HUES6 (cell line): ENCODE data around the gene RHBDL1.

Source experiments
- H3K27ac ChIP-seq: 2 replicates; pipeline ENCODE4 v1.7.0; 2013; ENCODE audit warnings: low read depth, mild to moderate bottlenecking, low read length, inconsistent platforms
- H3K27me3 ChIP-seq: 2 replicates; pipeline ENCODE4 v1.6.1; 2013; ENCODE audit warnings: low read length; ENCODE audit not compliant: control insufficient read depth, insufficient read depth
- H3K36me3 ChIP-seq: 2 replicates; pipeline ENCODE4 v1.6.1; 2013; ENCODE audit warnings: low read length; ENCODE audit not compliant: control insufficient read depth, insufficient read depth
- H3K4me1 ChIP-seq: 2 replicates; pipeline ENCODE4 v1.6.1; 2013; ENCODE audit warnings: low read length; ENCODE audit not compliant: control insufficient read depth, insufficient read depth
- H3K4me3 ChIP-seq: 2 replicates; pipeline ENCODE4 v1.5.1; 2013; ENCODE audit warnings: low read depth, low read length
- H3K9ac ChIP-seq: one replicate; pipeline ENCODE4 v1.6.1; 2013; ENCODE audit warnings: mild to moderate bottlenecking, low read length
- H3K9me3 ChIP-seq: 2 replicates; pipeline ENCODE4 v1.6.1; 2013; ENCODE audit warnings: low read depth, low read length; ENCODE audit not compliant: control insufficient read depth, insufficient read depth

The RHBDL1 gene

GRCh38 chr16:694187-694862 lies 18.9 kb downstream of the RHBDL1 start:
- H3K9ac ChIP-seq: no peak overlapping the region

DNA sequence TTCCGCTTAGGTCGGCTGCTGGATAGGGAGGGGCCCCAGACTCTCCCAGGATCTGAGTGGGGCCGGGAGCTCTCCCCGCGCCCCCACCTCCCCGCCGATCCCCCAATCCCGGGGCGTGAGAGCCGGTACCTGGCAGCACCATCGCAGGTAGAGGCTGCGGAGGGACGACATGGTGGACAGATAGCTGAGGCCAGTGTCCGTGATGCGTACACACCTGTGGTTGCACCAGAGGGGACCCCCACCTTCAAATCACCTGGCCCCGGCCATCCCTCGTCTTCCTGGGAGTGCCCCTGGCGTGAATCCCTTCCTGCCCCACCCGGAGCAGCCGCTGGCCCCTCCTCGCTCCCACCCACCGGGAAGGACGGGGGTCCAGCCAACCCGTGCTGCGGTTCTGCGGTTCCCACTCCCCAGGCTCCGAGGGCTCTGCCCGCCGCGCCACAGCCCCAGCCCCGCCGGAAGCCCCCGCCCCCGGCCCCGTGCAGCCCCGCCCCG lies 19.4 kb downstream of the RHBDL1 start:
- Histone ChIP-seq H3K4me1 (peaks cover 6% of the 10 kb centered on the region; the same call in 1 of the 2 replicates), H3K4me3 (peak overlapping the region; percentile 56), H3K27me3 (peaks cover 90% of the 10 kb centered on the region), H3K9me3 (no peaks in the 10 kb centered on the region), H3K27ac (no peak overlapping the region), H3K9ac (no peak overlapping the region), H3K36me3 (no peaks in the 10 kb centered on the region)

More at GRCh38 chr16:694187-694862, 18.9 kb downstream of the RHBDL1 start:
- Histone ChIP-seq H3K27me3 (peaks cover 84% of the 10 kb centered on the region), H3K9me3 (no peaks in the 10 kb centered on the region), H3K4me3 (peak overlapping the region; percentile 56), H3K4me1 (peaks cover 10% of the 10 kb centered on the region), H3K27ac (no peak overlapping the region), H3K36me3 (no peaks in the 10 kb centered on the region)

DNA sequence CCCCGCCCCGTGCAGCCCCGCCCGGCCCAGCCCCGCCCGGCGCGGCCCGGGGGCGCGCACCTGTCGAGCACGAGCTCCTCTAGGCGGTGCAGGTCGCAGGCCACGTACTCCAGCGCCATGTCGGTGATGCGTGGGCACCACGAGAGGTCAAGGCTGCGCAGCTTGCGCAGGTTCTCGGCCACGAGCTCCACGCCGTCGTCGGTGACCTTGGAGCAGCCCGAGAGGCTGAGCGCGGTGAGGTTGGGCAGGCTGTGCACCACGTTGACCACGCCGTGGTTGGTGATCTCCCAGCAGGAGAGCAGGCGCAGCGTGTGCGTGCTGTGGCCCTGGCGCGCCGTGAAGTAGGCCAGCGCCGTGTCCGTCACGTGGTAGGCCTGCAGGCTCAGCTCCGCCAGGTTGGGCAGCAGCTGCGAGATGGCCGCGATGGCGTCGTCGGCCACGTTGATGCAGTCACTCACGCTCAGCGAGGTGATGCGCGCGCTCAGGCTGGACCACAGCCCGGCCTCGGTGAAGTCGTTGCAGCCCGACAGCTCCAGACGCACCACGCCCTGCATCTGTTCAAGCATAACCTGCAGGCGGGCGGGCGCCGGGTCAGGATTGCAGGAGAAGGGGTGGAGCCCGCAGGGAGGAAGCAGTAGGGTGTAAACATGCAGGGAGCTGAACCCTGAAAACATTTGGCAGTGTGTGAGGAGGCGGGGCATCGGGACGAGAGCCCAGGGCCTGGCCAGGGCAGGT lies 20.1 kb downstream of the RHBDL1 start:
- no peak overlapping the region for H3K9ac ChIP-seq

DNA sequence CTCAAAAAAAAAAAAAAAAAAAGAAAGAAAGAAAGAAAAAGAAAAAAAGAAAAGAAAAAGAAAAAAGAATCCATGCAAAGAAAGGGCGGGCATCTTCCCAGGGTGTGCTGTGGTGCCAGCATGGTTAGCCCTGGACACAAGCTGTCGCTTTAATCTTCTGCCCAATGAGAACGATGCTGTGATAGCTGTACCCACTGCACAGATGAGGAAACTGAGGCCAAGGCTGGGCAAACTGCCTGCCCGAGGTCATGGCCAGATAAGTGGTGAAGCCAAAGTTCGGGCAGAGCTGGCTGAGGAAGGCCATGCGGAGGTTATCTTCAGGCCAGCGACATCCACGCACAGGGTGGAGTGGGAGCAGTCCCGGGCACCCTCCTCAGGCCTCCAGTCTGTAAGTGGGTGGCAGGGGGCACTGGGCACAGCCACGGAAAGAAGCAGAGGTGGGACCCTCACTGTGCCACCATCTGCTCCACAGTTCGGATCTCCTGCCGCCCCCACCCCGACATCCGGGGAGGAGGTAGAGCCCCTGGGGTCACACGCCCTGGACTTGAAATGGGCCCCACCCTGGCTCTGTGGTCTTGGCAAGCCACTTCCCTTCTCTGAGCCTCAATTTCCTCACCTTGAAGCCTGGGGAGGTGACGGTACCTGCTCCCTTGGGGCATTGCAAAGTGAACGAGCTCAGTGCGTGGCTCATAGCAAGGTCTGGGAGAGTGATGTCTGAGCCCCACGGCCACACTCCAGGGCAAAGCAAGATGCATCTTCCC lies 23.6 kb downstream of the RHBDL1 start:
- Histone ChIP-seq H3K9me3 (no peaks in the 10 kb centered on the region), H3K9ac (no peak overlapping the region), H3K4me1 (peaks cover 11% of the 10 kb centered on the region; the same call in 1 of the 2 replicates), H3K27ac (no peak overlapping the region), H3K4me3 (no peak overlapping the region), H3K27me3 (peaks cover 98% of the 10 kb centered on the region), H3K36me3 (no peaks in the 10 kb centered on the region)

More for the DNA sequence above, 20.1 kb downstream of the RHBDL1 start:
- H3K27ac ChIP-seq: no peak overlapping the region
- no peaks in the 10 kb centered on the region for H3K36me3 ChIP-seq
- H3K4me3 ChIP-seq: peak overlapping the region; percentile 58
- H3K4me1 ChIP-seq: peaks cover 6% of the 10 kb centered on the region; the same call in 1 of the 2 replicates
- H3K27me3 ChIP-seq: peaks cover 96% of the 10 kb centered on the region
- H3K9me3 ChIP-seq: no peaks in the 10 kb centered on the region

GRCh38 chr16:700684-701584 lies 25.5 kb downstream of the RHBDL1 start:
- peak overlapping the region; percentile 23 for H3K4me3 ChIP-seq
- peaks cover 5% of the 10 kb centered on the region; the same call in 1 of the 2 replicates for H3K4me1 ChIP-seq
- no peaks in the 10 kb centered on the region for H3K36me3 ChIP-seq
- no peak overlapping the region for H3K27ac ChIP-seq
- H3K27me3 ChIP-seq: peaks cover 96% of the 10 kb centered on the region
- no peak overlapping the region for H3K9ac ChIP-seq
- no peaks in the 10 kb centered on the region for H3K9me3 ChIP-seq

DNA sequence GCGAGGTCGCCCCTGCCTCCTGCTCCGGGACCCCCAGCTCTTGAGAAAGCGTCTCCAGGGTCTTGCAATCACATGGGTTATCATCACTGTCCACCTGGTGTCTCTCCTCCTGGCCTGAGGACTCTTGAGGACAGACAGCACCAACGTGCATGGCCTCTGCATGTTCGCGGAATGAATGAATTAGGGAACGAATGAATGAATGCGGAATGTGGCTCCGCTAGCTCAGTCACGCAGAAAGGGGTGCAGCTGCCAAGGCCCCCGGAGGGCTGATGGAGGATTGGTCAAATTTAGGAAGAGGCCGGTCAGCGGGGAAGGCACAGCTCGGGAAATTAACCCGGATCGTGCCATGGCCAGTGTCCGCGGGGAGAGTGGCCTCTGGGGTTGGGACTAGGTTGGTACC lies 26.9 kb downstream of the RHBDL1 start:
- H3K9me3 ChIP-seq: no peaks in the 10 kb centered on the region
- no peak overlapping the region for H3K9ac ChIP-seq
- H3K4me1 ChIP-seq: peaks cover 5% of the 10 kb centered on the region; the same call in 1 of the 2 replicates
- H3K4me3 ChIP-seq: no peak overlapping the region
- H3K27me3 ChIP-seq: peaks cover 96% of the 10 kb centered on the region
- no peaks in the 10 kb centered on the region for H3K36me3 ChIP-seq
- H3K27ac ChIP-seq: no peak overlapping the region

DNA sequence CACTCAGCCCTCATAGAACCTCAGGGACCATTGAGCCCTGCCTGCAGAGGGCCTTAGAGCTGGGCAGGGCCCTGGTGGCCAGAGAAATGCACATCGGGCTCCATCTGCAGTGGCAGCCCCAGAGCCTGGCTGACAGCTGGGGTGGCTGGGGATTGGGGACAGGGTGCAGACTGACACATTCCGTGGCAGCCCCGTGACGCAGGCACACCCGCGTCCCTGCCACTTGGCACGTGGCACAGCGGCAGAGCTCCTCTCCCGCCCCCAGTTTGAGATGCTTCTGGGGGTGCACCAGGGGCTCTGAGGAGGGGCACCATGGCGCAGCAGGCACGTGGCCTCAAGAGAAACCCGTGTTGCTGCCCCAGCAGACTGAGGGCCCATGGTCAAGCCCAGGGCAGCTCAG lies 27.9 kb downstream of the RHBDL1 start:
- Histone ChIP-seq H3K9ac (no peak overlapping the region), H3K4me3 (no peak overlapping the region), H3K9me3 (no peaks in the 10 kb centered on the region), H3K36me3 (no peaks in the 10 kb centered on the region), H3K4me1 (peaks cover 5% of the 10 kb centered on the region; the same call in 1 of the 2 replicates), H3K27me3 (peaks cover 96% of the 10 kb centered on the region), H3K27ac (no peak overlapping the region)

DNA sequence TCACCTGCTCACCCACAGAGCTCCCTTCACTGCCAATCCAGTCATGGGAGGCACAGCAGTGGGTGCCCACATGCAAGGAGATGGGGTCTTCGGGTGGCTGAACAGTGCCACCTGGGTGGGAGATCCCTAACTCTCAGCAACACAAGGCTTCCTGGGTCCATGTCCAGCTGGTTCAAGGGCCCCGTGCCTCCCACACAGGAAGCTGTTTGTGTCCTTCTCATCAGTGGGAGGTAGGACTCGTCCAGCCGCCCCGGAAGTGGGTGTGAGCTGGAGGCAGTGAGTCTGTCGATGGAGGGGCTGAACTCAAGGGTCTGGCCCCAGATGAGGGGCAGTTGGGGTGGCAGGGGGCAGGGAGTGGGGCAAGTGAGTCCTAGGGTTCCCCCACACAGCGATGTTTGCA lies 28.6 kb downstream of the RHBDL1 start:
- no peak overlapping the region for H3K27ac ChIP-seq
- H3K9ac ChIP-seq: no peak overlapping the region
- H3K27me3 ChIP-seq: peaks cover 97% of the 10 kb centered on the region
- H3K4me1 ChIP-seq: peaks cover 5% of the 10 kb centered on the region; the same call in 1 of the 2 replicates
- no peaks in the 10 kb centered on the region for H3K36me3 ChIP-seq
- no peak overlapping the region for H3K4me3 ChIP-seq
- H3K9me3 ChIP-seq: no peaks in the 10 kb centered on the region

DNA sequence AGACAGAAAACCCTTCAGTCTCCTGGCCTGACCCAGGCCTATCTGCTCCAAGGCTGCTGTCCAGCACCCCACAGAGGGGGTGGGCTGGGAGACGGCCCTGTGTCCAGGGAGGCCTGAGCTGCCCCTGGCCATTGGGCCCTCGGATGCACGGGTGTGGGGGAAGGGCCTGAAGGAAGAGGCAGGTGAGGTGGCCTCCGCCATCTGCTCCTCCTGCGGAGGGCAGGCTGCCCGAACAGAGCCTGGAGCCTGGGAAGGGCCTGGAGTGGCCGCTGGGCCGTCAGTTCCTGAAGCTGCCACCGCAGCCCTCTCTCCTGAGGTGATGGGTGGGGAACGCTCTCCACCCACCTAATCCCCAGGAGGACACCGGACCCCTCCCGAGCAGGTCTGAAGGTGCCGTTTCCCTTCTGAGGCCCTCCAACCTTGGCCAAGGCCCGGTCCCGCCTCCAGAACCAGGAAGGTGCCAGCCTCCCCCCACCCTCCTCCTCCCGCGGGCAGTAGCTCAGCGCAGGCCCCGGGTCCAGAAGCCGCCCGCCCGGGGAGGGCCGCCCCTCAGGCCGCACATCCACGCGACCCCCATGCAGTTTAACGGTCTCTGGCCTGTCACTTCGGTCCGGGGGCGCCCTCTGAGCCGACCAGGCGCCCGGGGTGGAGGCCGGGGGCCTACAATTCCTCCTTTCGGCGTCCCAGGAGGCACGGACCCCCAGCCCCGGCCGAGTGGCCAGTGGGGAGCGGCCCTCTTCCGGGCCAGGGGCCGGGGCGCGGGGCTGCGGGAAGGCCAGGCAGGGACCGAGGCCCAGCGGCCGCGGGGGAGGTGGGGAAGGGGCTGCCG lies 29.3 kb downstream of the RHBDL1 start:
- Histone ChIP-seq H3K27ac (no peak overlapping the region), H3K4me1 (peaks cover 6% of the 10 kb centered on the region), H3K36me3 (no peaks in the 10 kb centered on the region), H3K27me3 (peaks cover 97% of the 10 kb centered on the region), H3K9ac (no peak overlapping the region), H3K9me3 (no peaks in the 10 kb centered on the region), H3K4me3 (peak overlapping the region; percentile 44)
